Subcutaneous abdominal adipose tissue (tissue), 5 donors: ENCODE measurements around the gene RPS14.

Experiments
- H3K27ac ChIP-seq: one replicate; pipeline ENCODE4 v1.7.0; 2013; ENCODE audit warnings: low read depth, mild to moderate bottlenecking, inconsistent platforms, low read length, moderate library complexity
- H3K27me3 ChIP-seq, 5 donors: one replicate each; pipeline ENCODE4 v1.7.0; 2013; ENCODE audit warnings: low read length in 5 of 5, inconsistent platforms in 1 of 5; ENCODE audit not compliant: control insufficient read depth in 5 of 5, insufficient read depth in 4 of 5
- H3K36me3 ChIP-seq, 5 donors: one replicate each; pipeline ENCODE4 v1.7.0; 2013; ENCODE audit warnings: low read length in 5 of 5; ENCODE audit not compliant: control insufficient read depth in 5 of 5, insufficient read depth in 5 of 5
- H3K4me1 ChIP-seq, 5 donors: one replicate each; pipeline ENCODE4 v1.7.0; 2013; ENCODE audit warnings: low read length in 5 of 5, mild to moderate bottlenecking in 3 of 5, moderate library complexity in 1 of 5; ENCODE audit not compliant: control insufficient read depth in 5 of 5, insufficient read depth in 5 of 5
- H3K4me3 ChIP-seq, 5 donors: one replicate each; pipeline ENCODE4 v1.7.0; 2013; ENCODE audit warnings: low read length in 5 of 5, low read depth in 1 of 5
- H3K9ac ChIP-seq, 5 donors: one replicate each; pipeline ENCODE4 v1.7.0; 2013; ENCODE audit warnings: low read length in 5 of 5, mild to moderate bottlenecking in 4 of 5, moderate library complexity in 3 of 5
- H3K9me3 ChIP-seq, 5 donors: one replicate each; pipeline ENCODE4 v1.7.0; 2013; ENCODE audit warnings: low read length in 5 of 5; ENCODE audit not compliant: control insufficient read depth in 5 of 5
- donor health status: healthy.
- donor health status: healthy.
- donor health status: healthy.
- donor health status: healthy.
- donor health status: healthy.

RPS14 gene

DNA sequence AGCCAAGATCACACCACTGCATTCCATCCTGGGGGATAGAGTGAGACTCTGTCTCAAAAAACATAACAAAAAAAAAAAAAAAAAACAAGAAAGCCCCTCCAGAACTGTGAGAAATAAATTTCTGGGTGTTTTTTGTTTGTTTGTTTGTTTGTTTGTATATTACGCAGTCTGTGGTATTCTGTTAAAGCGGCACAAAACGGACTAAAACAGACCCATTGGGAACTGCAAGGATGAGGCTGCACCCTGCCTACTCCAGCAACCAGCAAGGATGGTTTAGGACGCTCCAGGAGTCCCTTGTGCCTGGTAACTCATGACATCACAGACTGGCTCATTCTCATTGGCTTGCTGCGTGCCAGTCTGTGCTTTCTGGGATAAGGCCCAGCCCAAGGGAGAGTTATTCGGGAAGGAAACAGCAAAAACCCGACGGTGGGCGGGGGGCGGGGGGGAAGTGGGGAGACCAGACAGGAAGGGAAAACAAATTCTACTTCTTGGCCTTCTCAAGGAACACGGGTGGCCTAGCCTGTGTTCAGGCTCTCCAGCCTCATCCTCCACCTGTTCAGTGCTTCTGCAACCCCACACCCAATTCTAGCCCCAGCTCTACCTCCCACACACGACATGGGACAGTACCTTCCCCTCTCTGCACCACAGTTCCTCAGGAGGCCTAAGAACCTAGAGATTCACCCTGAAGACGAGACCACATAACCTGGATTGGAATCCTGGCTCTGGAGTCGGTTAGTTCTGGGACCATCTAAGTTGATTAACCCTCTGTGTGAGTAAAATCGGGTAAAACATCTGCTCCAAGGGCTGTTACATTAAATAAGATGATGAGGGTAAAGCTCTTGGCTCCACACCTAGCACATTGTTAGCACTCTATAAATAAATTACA lies 39.7 kb downstream of the RPS14 start:
- Histone ChIP-seq H3K27ac (peak overlapping the region; percentile 10), H3K4me3 (peak overlapping the region; percentile 75 to 93 (median 81)), H3K4me1 (peaks cover 0 to 72% (median 33%) of the 10 kb centered on the region in 5 donors)

DNA sequence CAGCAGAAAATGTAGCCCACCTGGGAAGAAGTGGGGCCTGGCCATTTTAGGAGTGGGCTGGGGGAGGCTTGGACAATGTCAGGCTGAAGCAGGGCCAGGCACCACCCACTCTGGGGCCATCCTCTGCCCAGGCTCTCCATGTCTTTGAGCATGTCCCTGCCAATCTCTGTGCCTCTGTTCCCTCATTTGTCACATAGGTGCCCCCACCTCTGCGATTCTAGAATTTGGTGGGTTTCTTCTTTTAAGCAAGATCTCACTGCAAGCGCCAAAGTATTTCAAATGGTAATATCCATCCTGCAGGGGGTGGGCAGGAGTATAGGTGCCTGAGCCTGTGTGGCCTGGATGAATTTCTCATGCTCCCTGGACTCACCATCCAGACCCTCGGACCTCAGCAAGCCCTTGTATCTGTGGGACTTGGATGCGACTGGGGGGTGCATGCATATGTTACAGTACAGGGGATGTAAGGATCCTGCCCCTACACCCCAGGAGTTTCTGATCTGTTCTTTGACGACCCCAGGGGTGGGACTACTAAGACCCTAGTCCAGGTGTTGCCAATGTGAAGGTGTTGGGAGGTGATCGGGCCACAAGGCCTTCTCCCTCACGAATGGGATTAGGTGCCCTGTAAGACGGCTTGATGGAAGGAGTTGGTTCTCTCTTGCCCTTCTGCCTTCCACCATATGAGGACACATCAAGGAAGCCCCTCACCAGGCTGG lies 41.2 kb downstream of the RPS14 start:
- Histone ChIP-seq H3K4me1 (peaks cover 0 to 66% (median 33%) of the 10 kb centered on the region in 5 donors), H3K36me3 (peaks cover 2 to 46% (median 34%) of the 10 kb centered on the region in 5 donors), H3K27ac (no peak overlapping the region), H3K9ac (peak overlapping the region in 2 of 5 donors; percentile 4 to 38), H3K9me3 (no peaks in the 10 kb centered on the region), H3K27me3 (peaks cover 0 to 4% (median 2%) of the 10 kb centered on the region in 5 donors), H3K4me3 (peak overlapping the region in 2 of 5 donors; percentile 21 to 36)

More for the DNA sequence above, 39.7 kb downstream of the RPS14 start:
- peaks cover 0 to 4% (median 2%) of the 10 kb centered on the region in 5 donors for H3K27me3 ChIP-seq
- peaks cover 0 to 32% (median 25%) of the 10 kb centered on the region in 5 donors for H3K36me3 ChIP-seq
- H3K9me3 ChIP-seq, result no peaks in the 10 kb centered on the region
- H3K9ac ChIP-seq, result peak overlapping the region in 3 of 5 donors; percentile 53 to 88 (median 80)

GRCh38 chr5:150407096-150407720 lies 42.3 kb downstream of the RPS14 start:
- no peak overlapping the region for H3K27ac ChIP-seq
- peaks cover 2 to 58% (median 46%) of the 10 kb centered on the region in 5 donors for H3K36me3 ChIP-seq
- no peak overlapping the region for H3K4me3 ChIP-seq
- no peaks in the 10 kb centered on the region for H3K9me3 ChIP-seq
- H3K27me3 ChIP-seq, result peaks cover 0 to 4% (median 2%) of the 10 kb centered on the region in 5 donors
- H3K4me1 ChIP-seq, result peaks cover 0 to 56% (median 25%) of the 10 kb centered on the region in 5 donors
- no peak overlapping the region for H3K9ac ChIP-seq

DNA sequence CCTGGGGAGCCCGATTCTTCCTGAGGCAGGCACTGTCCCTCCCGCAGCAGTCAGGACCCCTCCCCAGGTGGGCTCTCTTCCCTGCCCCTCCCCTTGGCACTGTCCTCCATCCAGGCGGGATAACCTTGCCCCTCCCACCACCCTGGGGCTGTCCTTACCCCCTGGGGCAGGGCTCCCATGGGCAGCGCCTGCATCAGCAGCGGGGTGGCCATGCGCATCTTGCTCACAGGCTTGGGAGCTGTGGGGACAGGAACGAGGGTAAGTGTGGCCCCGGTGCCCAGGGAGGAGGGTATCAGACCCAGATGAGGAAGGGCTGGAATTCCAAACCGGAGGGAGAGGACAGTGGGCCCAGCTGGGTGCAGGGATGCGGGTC lies 42.8 kb downstream of the RPS14 start:
- Histone ChIP-seq H3K4me3 (no peak overlapping the region), H3K4me1 (peaks cover 0 to 55% (median 23%) of the 10 kb centered on the region in 5 donors), H3K36me3 (peaks cover 2 to 63% (median 51%) of the 10 kb centered on the region in 5 donors), H3K27me3 (peaks cover 0 to 4% (median 2%) of the 10 kb centered on the region in 5 donors), H3K9me3 (no peaks in the 10 kb centered on the region), H3K9ac (no peak overlapping the region), H3K27ac (no peak overlapping the region)

- peaks cover 0 to 4% (median 2%) of the 10 kb centered on the region in 5 donors for H3K27me3 ChIP-seq
- no peaks in the 10 kb centered on the region for H3K9me3 ChIP-seq
- H3K36me3 ChIP-seq, result peaks cover 2 to 68% (median 56%) of the 10 kb centered on the region in 5 donors
- H3K4me1 ChIP-seq, result peaks cover 0 to 51% (median 23%) of the 10 kb centered on the region in 5 donors
- no peak overlapping the region for H3K4me3 ChIP-seq
- no peak overlapping the region for H3K9ac ChIP-seq
- H3K27ac ChIP-seq, result no peak overlapping the region
These were observed 43.3 kb downstream of the RPS14 start for GRCh38 chr5:150406103-150406722.

GRCh38 chr5:150404941-150405816 lies 44.4 kb downstream of the RPS14 start:
- Histone ChIP-seq H3K27me3 (peaks cover 0 to 4% (median 2%) of the 10 kb centered on the region in 5 donors), H3K9me3 (no peaks in the 10 kb centered on the region), H3K4me3 (no peak overlapping the region), H3K4me1 (peaks cover 0 to 41% (median 17%) of the 10 kb centered on the region in 5 donors), H3K27ac (no peak overlapping the region), H3K9ac (no peak overlapping the region), H3K36me3 (peaks cover 2 to 78% (median 65%) of the 10 kb centered on the region in 5 donors)

- peaks cover 0 to 4% (median 2%) of the 10 kb centered on the region in 5 donors for H3K27me3 ChIP-seq
- peaks cover 0 to 39% (median 11%) of the 10 kb centered on the region in 5 donors for H3K4me1 ChIP-seq
These were observed 45.0 kb downstream of the RPS14 start for GRCh38 chr5:150404535-150404934.

DNA sequence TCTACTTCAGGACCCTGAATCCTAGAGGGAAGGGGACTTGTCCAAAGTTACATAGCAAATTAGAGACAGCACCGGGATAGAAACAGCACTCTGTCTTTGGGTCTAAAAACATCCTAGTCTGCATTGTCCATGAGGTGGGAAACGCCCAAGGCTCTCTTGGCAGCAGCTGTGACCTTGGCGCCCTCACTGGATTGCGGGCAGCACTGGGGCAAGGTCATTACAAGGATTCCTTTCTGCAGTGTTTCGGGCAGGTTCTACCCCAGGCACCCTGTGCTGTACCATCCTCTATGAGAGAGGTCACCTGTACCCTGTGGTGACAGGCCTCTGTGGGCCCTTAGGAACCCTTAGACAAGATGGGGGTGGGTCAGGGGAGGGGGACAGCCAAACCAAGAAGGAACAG lies 45.4 kb downstream of the RPS14 start:
- Histone ChIP-seq H3K27ac (no peak overlapping the region), H3K9ac (no peak overlapping the region), H3K27me3 (peaks cover 0 to 4% (median 2%) of the 10 kb centered on the region in 5 donors), H3K4me3 (no peak overlapping the region), H3K9me3 (no peaks in the 10 kb centered on the region), H3K36me3 (peaks cover 2 to 88% (median 75%) of the 10 kb centered on the region in 5 donors), H3K4me1 (peaks cover 0 to 40% (median 11%) of the 10 kb centered on the region in 5 donors)

More at GRCh38 chr5:150404535-150404934, 45.0 kb downstream of the RPS14 start:
- Histone ChIP-seq H3K9me3 (no peaks in the 10 kb centered on the region), H3K4me3 (no peak overlapping the region), H3K27ac (no peak overlapping the region), H3K9ac (no peak overlapping the region), H3K36me3 (peaks cover 2 to 85% (median 71%) of the 10 kb centered on the region in 5 donors)
